BE2C (cell line): Measurements from ENCODE around the gene UBAP1L.
"Not testable (repeated sequence)": the region's sequence is repeated elsewhere in the genome, so short reads cannot be mapped to it uniquely, and the experiment has no call there.

ENCODE experiments used
- DNase-seq: peaks from one replicate; pipeline ENCODE4 v3.0.0-alpha.2; 2020
- H3K27me3 ChIP-seq: fragments of 250-450 bp; sonication (Bioruptor Pico); 2 replicates; pipeline ENCODE4 v1.5.1; 2020; ENCODE audit warnings: mild to moderate bottlenecking
- H3K36me3 ChIP-seq: fragments of 250-450 bp; sonication (Bioruptor Pico); 2 replicates; pipeline ENCODE4 v1.5.1; 2020; ENCODE audit warnings: mild to moderate bottlenecking
- H3K4me1 ChIP-seq: fragments of 250-450 bp; sonication (Bioruptor Pico); 2 replicates; pipeline ENCODE4 v1.5.1; 2020
- H3K4me3 ChIP-seq: 2 replicates; pipeline ENCODE4 v1.5.1; 2011; ENCODE audit warnings: low read depth, low read length
- H3K9me3 ChIP-seq: fragments of 250-450 bp; sonication (Bioruptor Pico); 2 replicates; pipeline ENCODE4 v1.5.1; 2020
- TF ChIP-seq, protein P1 (sequence below): IDR thresholded peaks from 2 replicates; pipeline ENCODE4 v1.5.1; 2012; ENCODE audit warnings: mild to moderate bottlenecking, low read depth, low read length

UBAP1L gene

DNA sequence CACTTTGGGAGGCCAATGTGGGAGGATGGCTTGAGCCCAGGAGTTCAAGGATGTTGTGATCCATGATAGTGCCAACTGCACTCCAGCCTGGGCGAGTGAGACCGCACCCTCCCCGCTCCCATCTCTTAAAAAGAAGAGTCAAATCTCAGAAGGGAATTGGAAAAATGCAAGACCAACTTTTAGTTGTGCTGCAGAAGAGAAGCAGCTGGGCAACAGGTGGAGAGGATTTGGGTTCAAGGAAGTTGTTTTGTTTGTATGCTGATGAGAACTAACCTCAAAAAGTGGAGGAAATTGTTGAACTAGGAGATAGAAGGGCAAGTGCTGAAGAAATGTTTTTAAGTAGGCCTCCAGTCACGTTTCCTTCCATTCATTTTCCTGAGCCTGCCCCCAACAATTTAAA lies 31.4 kb upstream of the UBAP1L start:
- no peaks in the 10 kb centered on the region for H3K27me3 ChIP-seq
- TF ChIP-seq, protein P1, sequence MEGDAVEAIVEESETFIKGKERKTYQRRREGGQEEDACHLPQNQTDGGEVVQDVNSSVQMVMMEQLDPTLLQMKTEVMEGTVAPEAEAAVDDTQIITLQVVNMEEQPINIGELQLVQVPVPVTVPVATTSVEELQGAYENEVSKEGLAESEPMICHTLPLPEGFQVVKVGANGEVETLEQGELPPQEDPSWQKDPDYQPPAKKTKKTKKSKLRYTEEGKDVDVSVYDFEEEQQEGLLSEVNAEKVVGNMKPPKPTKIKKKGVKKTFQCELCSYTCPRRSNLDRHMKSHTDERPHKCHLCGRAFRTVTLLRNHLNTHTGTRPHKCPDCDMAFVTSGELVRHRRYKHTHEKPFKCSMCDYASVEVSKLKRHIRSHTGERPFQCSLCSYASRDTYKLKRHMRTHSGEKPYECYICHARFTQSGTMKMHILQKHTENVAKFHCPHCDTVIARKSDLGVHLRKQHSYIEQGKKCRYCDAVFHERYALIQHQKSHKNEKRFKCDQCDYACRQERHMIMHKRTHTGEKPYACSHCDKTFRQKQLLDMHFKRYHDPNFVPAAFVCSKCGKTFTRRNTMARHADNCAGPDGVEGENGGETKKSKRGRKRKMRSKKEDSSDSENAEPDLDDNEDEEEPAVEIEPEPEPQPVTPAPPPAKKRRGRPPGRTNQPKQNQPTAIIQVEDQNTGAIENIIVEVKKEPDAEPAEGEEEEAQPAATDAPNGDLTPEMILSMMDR = no peak
- H3K4me3 ChIP-seq = no peak overlapping the region
- peaks cover 23% of the 10 kb centered on the region for H3K36me3 ChIP-seq
- no peaks in the 10 kb centered on the region for H3K4me1 ChIP-seq
- DNase-seq = no peak
- H3K9me3 ChIP-seq = no peaks in the 10 kb centered on the region

DNA sequence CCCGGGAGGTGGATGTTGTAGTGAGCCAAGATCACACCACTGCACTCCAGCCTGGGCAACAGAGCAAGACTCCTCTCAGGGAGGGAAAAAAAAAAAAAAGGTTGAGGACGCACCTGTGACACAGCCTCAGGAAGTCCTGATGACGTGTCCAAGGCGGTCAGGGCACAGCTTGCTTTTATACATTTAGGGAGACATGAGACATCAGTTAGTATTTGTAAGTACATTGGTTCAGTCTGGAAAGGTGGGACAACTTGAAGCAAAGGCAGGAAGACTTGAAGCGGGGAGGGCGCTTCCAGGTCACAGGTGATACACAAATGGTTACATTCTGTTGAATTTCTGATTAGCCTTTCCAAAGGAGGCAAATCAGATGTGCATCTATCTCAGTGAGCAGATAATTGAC lies 23.6 kb upstream of the UBAP1L start:
- H3K4me3 ChIP-seq, H3K27me3 ChIP-seq, DNase-seq, H3K4me1 ChIP-seq, H3K36me3 ChIP-seq, H3K9me3 ChIP-seq: not testable (repeated sequence)

DNA sequence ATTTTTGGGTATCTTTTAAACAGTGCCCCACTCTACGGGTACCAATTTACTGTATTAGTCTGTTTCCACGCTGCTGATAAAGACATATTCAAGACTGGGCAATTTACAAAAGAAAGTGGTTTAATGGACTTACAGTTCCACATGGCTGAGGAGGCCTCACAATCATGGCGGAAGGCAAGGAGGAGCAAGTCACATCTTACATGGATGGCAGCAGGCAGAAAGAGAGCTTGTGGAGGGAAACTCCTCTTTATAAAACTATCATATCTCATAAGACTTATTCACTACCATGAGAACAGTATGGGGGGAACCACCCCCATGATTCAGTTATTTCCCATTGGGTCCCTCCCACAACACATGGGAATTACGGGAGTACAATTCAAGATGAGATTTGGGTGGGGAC lies 22.9 kb upstream of the UBAP1L start:
- not testable (repeated sequence) for H3K36me3 ChIP-seq, H3K4me1 ChIP-seq, H3K9me3 ChIP-seq, H3K27me3 ChIP-seq, DNase-seq, H3K4me3 ChIP-seq

DNA sequence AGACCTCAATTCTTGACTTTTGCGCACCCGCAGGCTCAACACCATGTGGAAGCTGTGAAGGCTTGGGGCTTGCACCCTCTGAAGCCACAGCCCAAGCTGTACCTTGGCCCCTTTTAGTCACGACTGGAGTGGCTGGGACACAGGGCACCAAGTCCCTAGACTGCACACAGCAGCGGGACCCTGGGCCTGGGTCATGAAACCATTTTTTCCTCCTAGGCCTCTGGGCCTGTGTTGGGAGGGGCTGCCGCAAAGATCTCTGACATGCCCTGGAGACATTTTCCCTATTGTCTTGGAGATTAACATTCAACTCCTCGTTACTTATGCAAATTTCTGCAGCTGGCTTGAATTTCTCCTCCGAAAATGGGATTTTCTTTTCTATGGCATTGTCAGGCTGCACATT lies 22.1 kb upstream of the UBAP1L start:
- not testable (repeated sequence) for H3K9me3 ChIP-seq, H3K27me3 ChIP-seq, H3K4me1 ChIP-seq, DNase-seq, H3K36me3 ChIP-seq, H3K4me3 ChIP-seq

DNA sequence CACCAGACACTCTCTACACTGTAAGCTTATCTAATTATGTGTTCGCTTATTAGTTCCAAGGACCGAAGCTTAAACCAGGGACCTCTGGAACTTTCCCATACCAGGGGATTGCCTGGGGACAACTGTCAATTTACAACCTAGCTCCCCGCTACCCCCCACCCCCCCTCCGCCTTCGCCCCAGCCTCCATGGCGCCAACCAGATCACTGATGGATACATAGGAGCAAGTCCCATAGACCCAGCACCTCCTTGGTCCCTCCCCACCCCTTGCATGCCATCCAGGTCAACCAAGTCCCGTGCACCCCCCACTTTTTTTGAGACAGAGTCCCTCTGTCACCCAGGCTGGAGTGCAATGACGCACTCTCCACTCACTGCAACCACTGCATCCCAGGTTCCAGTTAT lies 19.5 kb upstream of the UBAP1L start:
- no peaks in the 10 kb centered on the region for H3K9me3 ChIP-seq
- peaks cover 7% of the 10 kb centered on the region for H3K36me3 ChIP-seq
- peak overlapping the region; percentile 90 for H3K4me3 ChIP-seq
- TF ChIP-seq, protein P1 = no peak
- DNase-seq = no peak
- H3K4me1 ChIP-seq = peaks cover 3% of the 10 kb centered on the region; the same call in 1 of the 2 replicates
- H3K27me3 ChIP-seq = no peaks in the 10 kb centered on the region

DNA sequence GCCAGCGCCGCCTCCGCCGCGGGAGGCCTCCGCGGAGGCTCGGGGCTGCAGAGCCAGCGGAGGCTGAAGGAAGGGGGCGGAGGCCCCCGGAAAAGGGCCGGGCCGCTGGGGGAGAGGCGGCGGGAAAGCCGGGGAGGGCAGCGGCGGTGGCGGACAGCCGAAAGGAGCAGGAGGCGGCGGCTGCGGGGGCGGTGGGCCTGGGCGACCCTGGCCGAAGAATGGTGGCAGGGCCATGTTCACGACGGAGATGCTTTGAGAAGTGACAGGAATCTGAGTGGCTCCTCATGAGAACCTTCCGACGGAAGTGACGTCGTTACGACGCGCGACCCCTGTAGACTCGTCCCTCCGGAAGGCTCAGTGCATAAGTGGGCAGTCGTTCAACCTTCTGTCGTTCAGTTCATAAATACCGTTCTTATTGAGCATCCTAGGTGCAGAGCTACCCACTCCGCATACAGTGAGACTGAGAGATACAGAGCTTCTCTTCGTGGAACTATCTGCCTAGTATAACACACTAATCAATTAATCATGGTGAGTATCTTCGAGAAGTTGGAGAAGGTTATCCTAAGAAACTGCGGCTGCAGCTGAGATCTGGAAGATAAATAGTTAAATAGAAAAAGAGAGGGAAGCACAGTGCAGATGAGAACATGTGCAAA lies 18.7 kb upstream of the UBAP1L start, which contains the start of gene PDCD7:
Gene PDCD7 (minus strand): TSS at position 261 of the 653 bp plus-strand sequence. CDS start 27 bp downstream, at position 234.
- Histone ChIP-seq H3K4me1 (no peaks in the 10 kb centered on the region; the same call in 1 of the 2 replicates), H3K27me3 (no peaks in the 10 kb centered on the region), H3K36me3 (peaks cover 16% of the 10 kb centered on the region), H3K4me3 (peak within 1 kb of the TSS; percentile 90), H3K9me3 (no peaks in the 10 kb centered on the region)
- peak; percentile 89 for DNase-seq
- TF ChIP-seq, protein P1 = no peak

DNA sequence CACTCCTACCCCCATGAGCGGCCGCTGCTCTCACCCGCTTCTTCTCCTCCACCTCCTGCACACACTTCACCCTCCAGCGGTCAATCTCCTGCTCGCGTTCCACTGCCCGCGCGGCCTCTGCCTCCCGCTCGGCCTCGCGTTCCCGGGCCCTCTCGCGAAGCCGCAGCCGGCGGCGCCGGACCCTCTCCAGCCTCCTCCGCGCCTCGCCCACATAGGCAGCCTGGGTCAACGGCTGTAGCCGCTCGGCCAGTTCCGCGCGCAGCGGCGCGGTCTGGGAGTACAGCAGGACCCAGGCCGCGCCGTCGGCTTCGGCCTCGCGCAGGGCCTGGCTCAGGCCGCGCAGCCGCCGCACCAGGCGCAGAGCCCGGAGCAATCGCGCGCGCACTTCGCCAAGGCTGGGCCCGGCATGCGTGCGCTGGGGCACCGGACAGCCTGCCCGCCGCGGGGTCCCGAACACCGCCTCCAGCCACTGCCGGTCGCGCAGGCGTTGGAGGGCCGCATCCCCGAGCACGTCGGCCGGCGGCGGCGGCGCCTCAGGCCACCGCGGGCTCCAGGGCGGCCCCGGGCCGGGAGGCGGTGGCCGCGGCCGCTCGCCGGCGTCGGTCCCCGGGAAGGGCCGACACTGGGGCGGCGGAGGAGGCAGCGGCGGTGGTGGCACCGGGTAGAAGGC lies 18.0 kb upstream of the UBAP1L start:
- Histone ChIP-seq H3K9me3 (no peaks in the 10 kb centered on the region), H3K36me3 (peaks cover 23% of the 10 kb centered on the region), H3K27me3 (no peaks in the 10 kb centered on the region), H3K4me1 (no peaks in the 10 kb centered on the region), H3K4me3 (peak overlapping the region; percentile 90)
- DNase-seq = peak; percentile 58
- TF ChIP-seq, protein P1 = no peak
